HG03571 (cell line): ENCODE measurements around the gene TLR9.
"Not testable (repeated sequence)": the region's sequence is repeated elsewhere in the genome, so short reads cannot be mapped to it uniquely, and the experiment has no call there.

Experiments
- ATAC-seq: cut with Tn5 transposase; IDR thresholded peaks from one replicate; pipeline ENCODE4 v1.9.1; 2021; ENCODE audit not compliant: unreplicated experiment

The TLR9 gene

GRCh38 chr3:52196977-52197376 is 28.5 kb downstream of the TLR9 start:
- ATAC-seq = no peak

- ATAC-seq = no peak
Measured at GRCh38 chr3:52195823-52196331, 29.6 kb downstream of the TLR9 start.

- ATAC-seq = no peak
Measured at GRCh38 chr3:52195291-52195597, 30.2 kb downstream of the TLR9 start.

- ATAC-seq = no peak
Measured at GRCh38 chr3:52194485-52195290, 30.8 kb downstream of the TLR9 start.

GRCh38 chr3:52193065-52193464 is 32.4 kb downstream of the TLR9 start:
- ATAC-seq = no peak

GRCh38 chr3:52191663-52192062 is 33.8 kb downstream of the TLR9 start:
- no peak for ATAC-seq

GRCh38 chr3:52190294-52191074 is 35.0 kb downstream of the TLR9 start:
- ATAC-seq = no peak

GRCh38 chr3:52188556-52188955 is 36.9 kb downstream of the TLR9 start:
- no peak for ATAC-seq

GRCh38 chr3:52186729-52187128 is 38.7 kb downstream of the TLR9 start:
- no peak for ATAC-seq

- no peak for ATAC-seq
Measured at GRCh38 chr3:52185837-52186236, 39.6 kb downstream of the TLR9 start.

- ATAC-seq = no peak
Measured at GRCh38 chr3:52185311-52185710, 40.1 kb downstream of the TLR9 start.

GRCh38 chr3:52184690-52185089 is 40.8 kb downstream of the TLR9 start:
- ATAC-seq = no peak

- no peak for ATAC-seq
Measured at GRCh38 chr3:52183786-52184445, 41.5 kb downstream of the TLR9 start.

GRCh38 chr3:52182691-52183090 is 42.8 kb downstream of the TLR9 start:
- ATAC-seq = no peak

GRCh38 chr3:52182196-52182595 is 43.2 kb downstream of the TLR9 start:
- ATAC-seq = no peak

- no peak for ATAC-seq
Measured at GRCh38 chr3:52181543-52181942, 43.9 kb downstream of the TLR9 start.

GRCh38 chr3:52178537-52178936 is 46.9 kb downstream of the TLR9 start:
- no peak for ATAC-seq

GRCh38 chr3:52178126-52178525 is 47.3 kb downstream of the TLR9 start:
- ATAC-seq = not testable (repeated sequence)

GRCh38 chr3:52177701-52178042 is 47.8 kb downstream of the TLR9 start:
- ATAC-seq = no peak

- ATAC-seq = no peak
Measured at GRCh38 chr3:52176951-52177700, 48.3 kb downstream of the TLR9 start.

GRCh38 chr3:52176180-52176752 is 49.2 kb downstream of the TLR9 start:
- ATAC-seq = no peak
